ENCODE data around the gene TMEM185B.
"Not testable (repeated sequence)": the region's sequence is repeated elsewhere in the genome, so short reads cannot be mapped to it uniquely, and the experiment has no call there.

The TMEM185B gene

DNA sequence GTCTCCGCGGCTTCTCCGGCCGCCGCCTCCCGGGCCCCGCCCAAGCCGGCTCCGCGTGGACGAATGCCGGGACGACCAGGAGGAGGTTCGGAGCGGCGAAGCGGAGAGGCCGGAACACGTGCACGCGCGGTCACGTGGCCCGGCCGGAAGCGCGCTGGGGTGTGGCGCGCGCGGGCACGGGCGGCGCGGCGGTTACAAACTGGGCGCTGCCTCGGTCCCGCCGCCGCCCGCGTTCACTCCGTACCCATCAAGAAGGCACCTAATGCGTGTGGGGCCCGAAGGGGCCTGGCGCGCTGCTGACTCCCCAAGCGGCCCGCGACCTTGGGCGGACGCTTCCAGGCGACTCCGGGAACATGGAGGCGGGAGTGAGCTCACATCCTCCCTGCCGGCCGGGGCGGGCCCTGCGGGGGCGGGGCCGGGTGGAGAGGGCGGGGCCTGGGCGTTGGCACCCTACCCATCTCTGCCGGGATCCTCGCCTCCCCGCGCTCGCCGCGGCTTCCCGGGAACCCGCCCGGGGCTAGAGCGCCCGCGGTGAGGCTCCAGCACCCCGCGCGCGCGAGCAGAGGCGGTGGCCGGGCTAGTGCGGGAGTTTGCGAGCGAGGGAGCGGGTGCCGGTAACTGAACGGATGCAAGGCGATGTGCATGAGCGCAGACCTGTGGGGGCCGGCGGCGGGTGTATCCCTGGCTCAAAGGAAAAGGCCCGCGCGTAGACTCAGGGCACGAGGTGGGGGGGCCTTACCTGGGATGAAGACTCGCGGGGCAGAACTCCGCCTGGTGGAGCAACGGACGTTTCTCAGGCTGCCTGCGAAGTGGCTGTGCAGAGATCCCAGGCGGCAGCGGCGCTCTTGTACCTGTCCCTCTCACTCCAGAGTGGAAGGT, at the start of gene TMEM185B:
TMEM185B (minus strand) TSS at position 367 of the 879 bp plus-strand sequence. CDS start 424 bp downstream, outside the sequence.
- peak; percentile 85 for DNase-seq (ENCODE audit: low spot score)

DNA sequence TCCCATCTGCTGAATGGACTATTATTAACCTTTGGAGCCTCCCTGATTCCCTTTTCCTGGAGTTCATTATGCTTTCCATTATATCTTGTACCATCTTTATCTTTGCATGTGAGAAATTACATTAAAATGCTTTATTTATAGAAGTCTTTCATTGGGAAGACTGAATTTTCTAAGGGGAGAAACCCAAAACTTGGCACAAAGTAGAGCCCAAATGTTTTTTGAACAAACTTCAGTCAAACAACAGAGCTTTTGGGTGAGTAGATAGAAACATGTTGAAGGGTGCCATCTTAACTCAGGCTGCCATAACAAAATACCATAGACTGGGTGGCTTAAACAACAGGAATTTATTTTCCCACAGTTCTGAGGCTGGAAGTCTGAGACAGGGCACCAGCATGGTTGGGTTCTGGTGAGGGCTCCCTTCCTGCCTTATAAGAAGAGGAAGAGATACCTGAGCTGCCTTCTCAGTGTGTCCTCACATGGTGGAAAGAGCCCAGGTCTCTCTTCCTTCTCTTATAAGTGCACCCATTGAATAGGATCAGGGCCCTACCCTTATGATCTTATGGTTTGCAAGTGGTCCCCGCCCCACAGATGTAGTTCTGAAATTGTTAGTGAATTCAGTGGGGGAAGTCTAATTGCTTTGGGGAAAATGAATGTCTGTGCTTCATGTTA, 48.6 kb upstream of the TMEM185B start:
- no peak for DNase-seq (ENCODE audit: low spot score)

DNA sequence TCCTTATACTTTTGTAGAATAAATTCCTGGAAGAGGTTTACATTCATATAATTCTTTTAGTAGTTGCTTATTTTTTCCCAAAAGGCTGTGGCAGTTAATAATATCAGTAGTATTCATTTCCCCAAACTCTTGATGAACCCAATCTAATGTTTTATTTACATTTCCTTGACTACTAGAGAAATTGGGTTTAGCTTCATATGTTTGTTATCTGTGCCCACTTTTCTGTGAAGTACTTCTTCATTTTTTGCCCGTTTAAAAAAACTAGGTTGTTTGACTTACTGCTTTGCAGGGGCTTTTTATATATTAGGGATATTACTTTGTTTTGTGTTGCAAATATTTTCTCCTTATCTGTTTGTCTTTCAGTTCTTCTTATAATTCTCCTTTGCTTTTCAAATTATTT, 46.6 kb upstream of the TMEM185B start:
- no peak for DNase-seq (ENCODE audit: low spot score)

DNA sequence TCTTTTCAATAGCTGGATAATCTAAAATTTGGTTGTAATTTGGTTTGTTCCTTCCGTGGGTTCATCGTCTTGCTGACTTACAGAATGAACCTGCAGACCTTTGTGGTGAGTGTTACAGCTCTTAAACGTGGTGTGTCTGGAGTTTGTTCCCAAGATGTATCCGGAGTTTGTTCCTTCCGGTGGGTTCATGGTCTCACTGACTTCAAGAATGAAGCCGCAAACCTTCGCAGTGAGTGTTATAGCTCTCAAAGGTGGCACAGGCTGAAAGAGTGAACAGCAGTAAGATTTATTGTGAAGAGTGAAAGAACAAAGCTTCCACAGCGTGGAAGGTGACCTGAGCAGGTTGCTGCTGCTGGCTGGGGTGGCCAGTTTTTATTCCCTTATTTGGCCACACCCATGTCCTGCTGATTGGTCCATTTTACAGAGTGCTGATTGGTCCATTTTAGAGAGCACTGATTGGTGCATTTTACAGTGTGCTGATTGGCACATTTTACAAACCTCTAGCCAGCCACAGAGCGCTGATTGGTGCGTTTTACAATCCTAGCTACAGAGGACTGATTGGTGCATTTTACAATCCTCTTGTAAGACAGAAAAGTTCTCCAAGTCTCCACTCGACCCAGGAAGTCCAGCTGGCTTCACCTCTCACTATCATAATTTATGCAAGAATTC, 46.0 kb upstream of the TMEM185B start:
- no peak for DNase-seq (ENCODE audit: low spot score)

DNA sequence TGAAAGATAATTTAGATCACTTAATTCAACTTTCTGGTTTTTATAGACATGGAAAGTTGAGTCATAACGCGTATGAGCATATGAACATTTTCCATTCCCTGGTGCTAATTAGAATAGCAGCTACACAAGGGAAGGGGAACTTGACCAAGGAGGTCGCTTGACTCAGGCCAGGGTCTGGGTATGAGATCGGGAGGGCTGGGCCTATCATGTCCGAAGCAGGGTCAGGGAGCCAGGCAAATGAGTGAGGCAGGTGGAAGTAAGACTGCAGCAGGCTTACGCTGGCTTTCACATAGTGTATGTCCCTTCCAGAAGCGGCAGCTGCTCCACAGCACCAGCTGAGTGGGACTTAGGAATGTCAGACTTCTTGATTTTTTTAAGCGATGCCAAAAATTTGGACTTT, 44.1 kb upstream of the TMEM185B start:
- no peak for DNase-seq (ENCODE audit: low spot score)

DNA sequence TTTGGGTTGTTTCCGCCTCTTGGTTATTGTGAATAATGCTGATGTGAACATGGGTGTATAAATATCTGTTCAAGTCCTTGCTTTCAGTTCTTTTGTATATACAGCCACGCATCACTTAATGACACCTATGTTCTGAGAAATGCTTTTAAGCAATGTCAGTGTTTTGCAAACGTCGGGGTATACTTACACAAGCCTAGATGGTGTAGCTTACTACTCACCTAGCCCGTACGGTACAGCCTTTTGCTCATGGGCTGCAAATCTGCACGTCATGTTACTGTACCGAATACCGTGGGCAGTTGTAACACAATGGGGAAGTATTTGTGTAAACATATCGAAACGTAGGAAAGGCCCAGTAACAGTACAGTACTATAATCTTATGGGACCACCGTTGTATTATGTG, 41.8 kb upstream of the TMEM185B start:
- no peak for DNase-seq (ENCODE audit: low spot score)

DNA sequence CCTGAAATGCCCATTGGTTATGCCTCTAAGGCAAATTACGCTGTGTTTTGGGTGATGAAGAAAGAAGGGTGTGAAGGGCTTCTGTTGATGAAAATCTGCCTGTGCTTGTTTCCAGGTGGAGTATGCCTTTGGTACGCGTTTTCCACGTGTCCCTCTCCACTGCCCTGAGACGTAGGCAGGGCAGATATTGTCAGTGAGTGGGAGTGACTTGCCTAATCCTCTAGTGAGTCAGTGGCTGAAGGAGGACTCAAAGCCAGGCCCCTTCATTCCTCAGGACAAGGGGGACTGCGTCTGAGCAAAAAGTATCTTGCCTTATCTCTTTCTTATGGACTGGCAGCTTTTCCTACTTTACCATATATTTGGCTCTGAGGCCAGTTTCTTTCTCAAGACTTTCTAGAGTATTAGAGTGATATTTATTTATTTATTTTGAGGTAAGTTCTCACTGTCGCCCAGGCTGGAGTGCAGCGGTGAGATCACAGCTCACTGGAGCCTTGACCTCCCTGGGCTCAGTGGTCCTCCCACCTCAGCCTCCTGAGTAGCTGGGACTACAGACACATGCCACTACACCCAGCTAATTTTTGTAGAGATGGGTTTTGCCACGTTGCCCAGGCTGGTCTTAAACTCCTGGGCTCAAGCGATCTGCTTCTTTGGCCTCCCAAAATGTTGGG, 39.7 kb upstream of the TMEM185B start:
- DNase-seq (ENCODE audit: low spot score): no peak

DNA sequence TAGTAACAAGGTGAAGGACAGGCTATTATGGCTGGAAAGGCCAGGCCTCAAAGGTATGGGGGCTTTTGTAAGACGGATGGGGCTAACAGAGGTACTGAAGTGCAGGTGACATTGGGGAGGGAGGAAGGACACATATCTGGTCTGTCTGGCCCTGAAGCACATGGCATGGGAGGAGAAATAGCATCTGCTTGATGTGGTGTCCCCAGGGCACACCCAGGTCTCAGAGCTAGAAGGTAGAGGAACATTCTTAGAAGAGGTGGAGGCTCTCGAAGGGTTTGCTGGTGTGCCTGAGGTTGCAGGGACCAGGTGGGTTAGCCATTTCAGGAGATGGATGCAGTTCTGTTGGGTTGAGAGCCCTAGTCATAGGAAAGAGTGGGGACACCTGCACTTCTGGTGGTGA, 39.0 kb upstream of the TMEM185B start:
- no peak for DNase-seq (ENCODE audit: low spot score)

DNA sequence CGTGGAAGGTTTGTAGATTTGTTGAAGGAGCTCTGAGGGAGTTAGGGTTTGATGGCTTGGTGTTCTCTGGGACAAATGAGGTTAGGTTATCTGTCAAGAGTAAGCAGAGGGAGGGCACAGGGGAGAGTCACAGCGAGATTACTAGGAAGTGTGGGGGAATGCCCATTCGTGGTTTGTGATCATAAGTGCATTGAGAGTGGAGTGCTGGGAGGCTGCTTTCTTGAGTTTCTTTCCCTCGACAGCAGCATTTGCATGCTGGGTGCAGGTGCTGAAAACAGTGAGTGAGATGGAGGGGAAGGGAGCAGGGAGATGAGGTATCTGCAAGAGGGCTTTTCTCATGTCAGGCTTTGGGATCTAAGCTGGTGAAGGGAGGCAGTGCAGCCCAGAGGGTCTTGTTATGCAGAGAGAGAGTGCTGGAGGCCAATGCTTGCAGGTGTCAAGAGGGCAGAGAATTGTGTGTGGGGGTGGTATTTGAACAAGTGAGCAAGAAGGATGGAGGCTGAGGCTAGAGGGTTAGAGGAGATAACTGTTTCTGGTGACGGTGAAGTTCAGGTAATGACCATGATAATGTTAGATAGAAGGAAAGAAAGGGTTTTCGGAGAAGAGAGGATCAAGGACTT, 38.3 kb upstream of the TMEM185B start:
- no peak for DNase-seq (ENCODE audit: low spot score)

DNA sequence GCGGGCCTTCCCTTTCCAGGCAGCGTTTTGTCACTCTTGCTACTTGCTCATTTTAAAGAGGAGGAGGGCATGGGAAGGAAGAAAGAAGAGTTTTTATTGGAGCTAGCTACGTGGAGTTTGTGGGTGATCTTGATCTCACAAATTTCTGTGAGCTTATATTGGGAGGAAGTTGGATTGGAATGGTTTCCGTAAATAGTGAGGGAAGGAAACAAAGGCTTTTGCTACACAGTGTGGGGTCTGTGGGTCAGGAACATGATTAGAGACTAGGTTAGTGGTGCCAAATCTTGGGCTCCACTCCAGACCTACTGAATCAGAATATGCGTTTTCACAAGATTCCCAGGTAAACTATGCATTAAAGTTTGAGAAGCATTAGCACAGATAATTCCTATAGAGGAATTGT, 37.5 kb upstream of the TMEM185B start:
- DNase-seq (ENCODE audit: low spot score): no peak

DNA sequence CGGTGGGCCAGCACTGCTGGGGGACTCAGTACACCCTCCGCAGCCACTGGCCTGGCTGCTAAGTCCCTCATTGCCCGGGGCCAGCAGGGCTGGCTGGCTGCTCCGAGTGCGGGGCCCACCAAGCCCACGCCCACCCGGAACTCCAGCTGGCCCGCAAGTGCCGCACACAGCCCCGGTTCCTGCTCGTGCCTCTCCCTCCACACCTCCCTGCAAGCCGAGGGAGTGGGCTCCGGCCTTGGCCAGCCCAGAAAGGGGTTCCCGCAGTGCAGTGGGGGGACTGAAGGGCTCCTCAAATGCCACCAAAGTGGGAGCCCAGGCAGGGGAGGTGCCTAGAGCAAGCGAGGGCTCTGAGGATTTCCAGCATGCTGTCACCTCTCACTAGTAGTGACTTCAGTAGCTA, 36.7 kb upstream of the TMEM185B start:
- DNase-seq (ENCODE audit: low spot score): not testable (repeated sequence)

DNA sequence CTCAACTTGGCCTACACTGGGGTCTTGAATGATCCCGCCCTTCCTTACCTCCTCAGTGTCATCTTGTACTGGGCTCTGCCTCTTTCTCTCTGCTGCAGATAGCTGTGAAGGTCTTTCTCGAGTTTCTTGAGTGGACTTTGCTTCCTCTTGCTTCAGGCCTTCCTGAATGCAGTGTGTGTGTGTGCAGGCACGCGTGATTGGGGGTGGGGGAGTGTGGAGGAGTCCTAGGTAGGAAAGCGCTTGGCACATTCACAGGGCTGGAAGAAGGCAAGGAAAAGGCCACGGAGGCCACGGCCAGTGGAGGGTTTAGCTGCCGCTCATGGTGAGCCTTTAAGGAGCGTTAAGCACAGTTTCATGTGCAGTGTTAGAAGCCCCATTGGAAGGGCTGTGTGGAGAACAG, 35.0 kb upstream of the TMEM185B start:
- no peak for DNase-seq (ENCODE audit: low spot score)

DNA sequence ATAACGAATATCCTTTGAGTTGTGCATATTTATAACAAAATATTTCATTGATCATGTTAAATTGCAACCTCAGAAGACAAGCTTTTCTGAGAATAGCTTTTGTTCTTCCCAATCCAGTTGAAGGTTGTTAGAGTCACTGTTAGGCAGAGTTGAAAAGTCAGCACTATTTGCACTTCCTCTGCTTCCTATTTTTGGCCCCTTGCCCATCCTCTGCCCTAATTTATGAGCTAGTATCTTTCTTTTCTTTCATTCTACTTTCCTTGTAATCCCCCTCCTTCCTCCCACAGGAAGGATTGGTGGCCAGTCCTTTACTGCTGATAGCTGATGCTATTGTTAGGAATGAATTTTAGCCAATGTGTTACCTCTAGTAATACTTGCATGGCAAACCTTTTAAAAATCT, 34.3 kb upstream of the TMEM185B start:
- no peak for DNase-seq (ENCODE audit: low spot score)

DNA sequence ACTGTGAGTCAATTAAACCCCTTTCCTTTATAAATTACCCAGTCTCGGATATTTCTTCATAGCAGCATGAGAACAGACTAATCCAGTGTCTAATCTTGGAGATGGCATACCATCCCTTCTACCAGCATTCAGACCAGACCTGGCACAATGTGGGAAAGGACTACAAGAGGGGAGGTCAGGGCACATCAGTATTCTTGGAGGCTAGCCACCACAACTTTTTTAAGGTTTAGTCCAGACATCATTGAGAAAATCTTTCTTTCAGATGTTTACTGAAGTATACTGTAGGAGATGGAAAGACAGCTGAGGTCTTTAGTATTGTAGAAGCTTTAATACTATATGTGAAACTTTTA, 33.4 kb upstream of the TMEM185B start:
- DNase-seq (ENCODE audit: low spot score): no peak

DNA sequence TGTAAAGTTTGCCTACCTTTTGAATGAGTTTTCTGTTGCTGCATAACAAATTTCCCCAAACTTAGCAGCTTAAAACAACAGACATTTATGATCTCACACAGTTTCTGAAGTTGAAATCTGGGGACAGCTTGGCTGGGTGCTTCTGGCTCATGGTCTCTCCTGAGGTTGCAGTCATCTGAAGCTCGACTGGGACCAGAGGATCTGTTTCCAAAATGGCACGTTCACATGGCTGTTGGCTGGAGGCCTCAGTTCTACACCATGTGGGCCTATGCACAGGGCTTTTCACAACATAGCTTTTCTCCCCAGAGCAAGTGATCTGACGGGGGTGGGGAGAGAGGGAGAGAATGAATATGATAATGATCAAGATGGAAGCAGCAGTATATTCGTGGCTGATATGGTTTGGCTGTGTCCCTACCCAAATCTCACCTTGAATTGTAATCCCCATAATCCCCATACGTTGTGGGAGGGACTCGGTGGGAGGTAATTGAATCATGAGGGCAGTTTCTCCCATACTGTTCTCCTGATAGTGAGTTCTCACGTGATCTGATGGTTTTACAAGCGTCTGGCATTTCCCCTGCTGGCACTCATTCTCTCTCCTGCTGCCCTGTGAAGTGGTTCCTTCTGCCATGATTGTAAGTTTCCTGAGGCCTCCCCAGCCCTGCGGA, 32.9 kb upstream of the TMEM185B start:
- DNase-seq (ENCODE audit: low spot score): no peak

DNA sequence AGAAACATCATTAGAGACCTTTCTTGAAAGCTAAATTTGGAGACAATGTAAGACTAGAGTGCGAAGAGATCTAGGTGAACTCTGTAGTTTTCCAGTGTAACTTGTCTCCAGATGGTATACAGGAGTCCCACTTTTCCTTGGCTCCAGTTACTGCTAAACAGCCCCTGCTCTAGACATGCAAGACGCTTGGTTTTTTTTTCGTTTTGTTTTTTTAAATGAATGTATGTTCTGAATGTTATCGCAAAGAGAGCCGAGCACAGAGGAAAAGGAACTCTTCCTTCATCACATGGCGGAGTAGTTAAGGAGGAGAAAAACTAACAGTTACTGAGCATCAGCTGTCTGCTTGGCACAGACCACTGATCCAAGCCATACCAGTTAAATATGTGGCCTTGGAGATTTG, 31.9 kb upstream of the TMEM185B start:
- no peak for DNase-seq (ENCODE audit: low spot score)

DNA sequence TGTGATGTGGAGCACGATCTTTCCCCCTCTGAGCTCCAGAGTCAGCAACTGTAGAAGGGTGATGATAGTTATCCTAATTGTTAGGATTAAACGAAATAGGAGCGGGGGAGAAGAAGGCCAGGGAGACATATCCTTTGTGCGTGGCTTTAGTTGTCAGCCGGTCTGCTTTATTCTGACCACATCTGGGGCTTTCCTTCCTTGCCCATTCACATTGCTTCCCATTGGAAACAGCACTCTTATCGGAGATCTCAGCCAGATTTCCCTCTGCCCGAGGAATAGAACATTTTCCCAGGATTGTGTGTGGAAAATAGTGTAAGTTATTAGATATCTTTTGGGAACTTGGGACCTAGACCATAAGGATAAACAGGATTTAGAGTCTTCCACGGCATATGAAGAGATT, 31.0 kb upstream of the TMEM185B start:
- DNase-seq (ENCODE audit: low spot score): no peak

DNA sequence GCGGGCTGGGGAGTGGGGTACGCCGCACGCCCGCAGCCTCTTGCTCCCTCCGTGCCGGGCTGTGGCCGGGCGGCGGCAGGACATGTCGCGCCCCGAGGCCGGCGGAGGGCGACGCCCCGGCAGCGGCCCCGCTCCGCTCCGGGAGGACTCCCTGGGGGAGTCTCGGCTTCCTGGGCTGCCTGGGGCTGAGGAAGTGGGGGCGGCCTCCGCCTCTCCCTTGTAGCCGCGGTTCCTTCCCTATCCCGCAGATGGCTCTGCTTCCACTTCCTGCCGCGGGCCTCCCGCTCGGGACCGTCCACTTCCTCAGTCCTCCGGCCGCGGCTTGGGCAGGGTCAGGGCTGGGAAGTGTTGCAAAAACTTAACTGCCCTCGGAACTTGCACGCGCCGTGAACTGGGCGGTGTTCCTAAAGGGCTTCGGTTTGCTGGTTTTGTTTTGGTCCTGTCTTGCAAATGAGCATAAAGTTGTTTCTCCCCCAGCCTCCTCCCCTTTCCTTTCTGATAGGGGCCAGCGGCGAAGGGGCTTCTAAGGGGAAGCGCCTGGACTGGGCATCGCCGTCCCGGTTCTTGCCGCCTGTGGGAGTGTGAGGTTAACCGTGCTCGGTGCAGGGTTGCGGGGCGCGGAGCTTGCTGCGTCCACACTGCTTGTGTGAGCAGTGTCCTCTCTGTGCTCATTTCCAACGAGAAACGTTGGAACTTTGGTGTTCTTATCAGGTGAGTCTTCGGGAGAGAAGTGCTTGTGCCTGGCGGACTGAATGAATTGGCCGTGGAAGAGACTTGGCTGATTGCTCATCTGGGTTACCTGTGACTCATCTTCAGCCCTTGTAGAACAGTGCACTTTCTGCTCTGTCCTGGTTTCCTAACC, 30.1 kb upstream of the TMEM185B start:
- peak; percentile 90 for DNase-seq (ENCODE audit: low spot score)

DNA sequence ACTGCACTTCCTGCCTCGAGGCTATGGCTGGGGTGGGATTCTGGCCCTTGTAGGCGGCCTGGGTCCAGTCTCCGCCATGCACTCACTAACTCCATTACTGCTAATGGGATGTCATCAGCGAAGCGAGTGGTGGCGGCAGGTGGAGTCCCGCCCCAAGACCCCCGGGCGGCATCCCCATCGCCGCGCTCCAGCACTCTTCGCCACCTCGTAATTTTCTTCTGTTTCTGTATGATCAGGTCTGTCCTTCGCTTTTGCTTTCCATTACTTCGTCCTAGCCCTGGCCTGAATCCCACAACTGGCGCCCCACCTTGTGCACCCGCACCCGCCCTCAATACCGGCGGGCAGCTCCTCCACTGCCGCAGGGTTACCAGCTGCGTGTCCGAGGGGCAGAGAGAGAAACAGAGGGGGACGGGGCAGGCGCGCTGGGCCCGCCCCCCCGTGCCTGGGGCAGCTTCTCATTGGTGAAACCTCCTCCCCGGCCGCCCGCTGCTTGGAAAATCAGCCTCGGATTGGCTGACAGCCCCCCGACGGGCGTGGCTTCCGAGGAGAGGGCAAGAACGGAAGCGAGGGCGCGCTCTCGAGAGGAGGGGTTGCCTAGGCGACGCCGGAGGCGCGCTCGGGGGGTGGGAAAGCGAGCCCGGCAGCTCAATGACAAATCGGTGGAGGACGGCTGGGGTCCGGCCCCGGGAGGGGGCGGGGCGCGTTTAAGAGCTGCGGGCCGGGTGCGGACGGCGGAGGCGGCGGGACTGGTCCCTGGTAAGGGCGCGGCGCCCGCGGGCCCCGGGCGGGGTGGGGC, 29.2 kb upstream of the TMEM185B start, which contains the start of gene RALB:
RALB (plus strand) TSS at position 628 of the 796 bp plus-strand sequence. CDS start 25,813 bp downstream, outside the sequence.
- peak; percentile 99 for DNase-seq (ENCODE audit: low spot score)

DNA sequence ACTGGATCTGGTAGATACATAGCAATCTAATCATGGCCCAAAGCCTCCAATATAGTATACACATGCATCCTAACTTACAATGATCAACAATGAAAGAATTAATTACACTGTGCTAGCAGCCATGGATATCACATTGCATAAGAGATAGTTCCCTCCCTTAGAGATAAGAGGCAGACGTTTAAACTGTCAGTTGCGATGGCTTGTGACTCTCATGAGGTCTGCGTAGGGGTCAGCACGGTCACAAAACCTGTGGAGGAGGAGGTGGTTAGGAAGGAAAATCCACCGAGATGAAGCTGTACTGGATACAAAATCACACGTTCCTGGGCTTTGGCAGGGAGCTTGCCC, 28.7 kb upstream of the TMEM185B start:
- DNase-seq (ENCODE audit: low spot score): no peak
